ENCODE measurements around the gene C5.
A peak's percentile ranks its signal among the peaks of the same experiment; 100 is the strongest.

The C5 gene

GRCh38 chr9:120940573-120940972 lies 109.5 kb downstream of the C5 start:
- no peak for DNase-seq (ENCODE audit: low read depth)

- DNase-seq (ENCODE audit: low read depth), result no peak
Observed at GRCh38 chr9:120938851-120939250, 111.2 kb downstream of the C5 start.

DNA sequence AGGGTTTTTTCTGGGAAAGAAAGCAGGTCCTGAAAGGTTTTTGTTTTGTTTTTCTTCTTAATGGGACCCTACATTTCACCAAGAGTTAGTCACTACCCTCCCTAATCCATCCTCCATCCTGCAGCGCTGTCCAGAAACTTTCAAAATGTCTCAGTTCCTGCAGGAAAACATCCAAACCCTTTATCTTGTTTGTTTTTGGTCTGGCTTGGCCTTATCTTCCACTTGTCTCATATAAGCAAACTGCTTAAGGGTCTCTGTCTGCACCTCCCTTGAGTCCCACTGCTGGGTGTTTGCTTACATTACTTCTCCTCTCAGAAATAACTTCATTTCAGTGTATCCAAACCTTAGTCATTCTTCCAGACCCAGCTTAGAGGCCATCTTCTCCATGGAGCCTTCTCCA lies 112.5 kb downstream of the C5 start:
- DNase-seq (ENCODE audit: low read depth), result peak; percentile 52

DNA sequence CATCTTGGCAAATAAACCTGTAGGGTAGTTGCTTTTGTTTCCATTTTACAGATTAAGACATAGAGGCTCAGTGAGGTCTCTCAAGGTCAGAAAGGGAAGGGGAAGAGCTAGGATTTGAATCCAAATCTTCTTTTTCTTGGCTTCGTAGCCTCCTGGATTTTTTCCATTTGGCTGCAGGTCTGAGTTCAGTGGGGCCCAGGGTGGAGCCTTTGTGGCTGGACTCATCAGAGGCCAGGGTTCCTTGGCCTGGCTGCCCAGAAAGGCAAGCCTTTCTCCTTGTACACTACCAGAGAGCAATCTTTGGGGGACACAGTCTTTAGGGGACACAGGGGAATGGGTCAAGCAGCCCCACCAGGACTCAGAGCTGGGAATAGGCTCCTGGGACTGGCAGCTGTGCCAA lies 112.9 kb downstream of the C5 start:
- DNase-seq (ENCODE audit: low read depth), result no peak

DNA sequence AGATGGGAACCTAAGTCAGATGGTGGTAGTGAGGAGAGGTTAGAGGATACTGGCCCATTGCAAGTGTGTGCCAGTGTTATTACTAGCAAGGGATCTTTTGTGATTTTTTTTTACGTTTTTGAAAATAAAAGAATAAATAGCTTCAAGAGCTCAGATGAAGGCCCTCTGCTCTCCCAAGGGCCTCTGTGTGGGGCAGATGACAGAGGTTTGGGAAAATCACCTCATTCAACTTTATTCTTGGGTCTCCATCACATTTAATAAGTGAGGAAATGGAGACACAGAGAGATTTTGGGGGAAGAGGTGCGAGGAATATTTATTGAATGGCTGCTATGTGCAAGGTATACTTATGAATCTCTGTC lies 113.3 kb downstream of the C5 start:
- DNase-seq (ENCODE audit: low read depth), result no peak

- peak; percentile 94 for DNase-seq (ENCODE audit: low read depth)
Observed at GRCh38 chr9:120936011-120936763, 113.9 kb downstream of the C5 start.

DNA sequence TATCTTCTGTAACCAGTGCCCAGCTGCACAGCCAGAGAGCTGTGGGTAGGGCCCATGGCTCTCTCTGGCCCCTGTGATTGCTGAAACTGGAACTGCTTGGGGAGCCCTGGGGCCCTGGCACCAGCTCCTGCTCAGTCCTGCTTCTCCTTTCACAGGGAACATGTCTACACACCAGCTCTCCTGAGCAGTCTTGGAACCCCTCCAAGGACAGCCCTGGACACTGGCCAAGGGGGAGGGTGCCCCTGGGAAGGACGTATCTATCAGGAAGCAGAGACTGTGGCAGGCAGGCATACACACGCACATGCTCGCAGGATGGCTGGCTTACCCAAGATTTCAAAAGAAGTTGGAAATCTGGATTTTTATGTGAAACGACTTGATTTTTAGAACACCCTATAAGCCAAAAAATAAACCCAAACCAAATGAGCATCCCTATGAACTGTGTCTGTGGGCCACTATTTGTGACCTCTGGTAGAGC lies 114.7 kb downstream of the C5 start:
- peak; percentile 92 for DNase-seq (ENCODE audit: low read depth)

DNA sequence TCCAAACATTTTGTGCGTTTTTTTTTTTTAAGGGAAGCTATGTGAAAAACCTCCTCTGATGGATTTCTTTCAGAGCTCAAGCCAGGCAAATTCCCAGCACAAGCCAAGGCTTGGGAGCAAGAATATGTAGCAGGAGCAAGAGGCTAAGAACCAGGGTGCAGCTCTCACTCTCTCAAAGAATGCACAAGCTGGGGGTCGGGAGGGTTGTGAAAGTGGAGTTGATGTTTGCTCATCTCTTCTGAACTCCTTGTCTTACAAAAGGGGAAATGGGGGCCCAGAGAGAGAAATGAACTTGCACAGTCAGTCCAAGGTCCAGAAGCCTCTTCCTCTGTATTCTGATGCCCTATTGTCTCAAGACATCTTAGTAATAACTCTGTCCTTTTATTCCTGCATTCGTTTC lies 115.8 kb downstream of the C5 start:
- DNase-seq (ENCODE audit: low read depth), result no peak

DNA sequence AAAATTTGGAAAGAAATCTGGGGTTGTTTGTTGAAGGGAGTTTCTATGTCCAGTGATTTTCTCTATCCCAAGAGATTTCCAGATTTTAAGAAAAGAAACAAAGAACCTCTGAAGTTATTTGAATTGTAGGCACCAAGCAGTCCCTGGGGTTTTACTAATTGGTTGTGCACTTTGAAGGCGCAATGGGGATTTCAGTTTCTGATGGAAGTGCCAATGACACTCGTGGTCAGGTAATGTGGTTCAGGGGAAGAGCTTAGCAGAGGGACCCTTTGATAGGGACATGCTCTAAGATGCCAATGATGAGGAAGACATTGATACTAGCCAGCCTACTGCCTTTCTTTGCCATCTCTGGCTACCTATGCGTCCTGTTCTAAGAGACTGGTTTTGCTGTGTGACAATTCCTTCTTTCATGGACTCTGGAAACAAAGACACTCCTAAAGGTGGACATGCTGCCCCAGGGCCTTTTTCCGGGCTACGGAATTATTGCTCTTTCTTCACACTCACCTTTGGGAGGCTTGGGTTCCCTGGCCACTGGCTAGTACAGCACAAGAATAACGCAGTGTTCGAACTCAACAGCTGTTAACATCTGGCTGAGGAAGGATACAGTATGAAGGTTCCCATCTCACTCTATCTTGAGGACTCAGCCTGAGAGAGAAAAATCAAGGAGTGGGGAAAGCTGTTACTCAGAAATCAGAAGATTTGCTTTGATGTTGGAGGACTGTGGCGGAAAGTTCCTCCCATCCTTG lies 116.6 kb downstream of the C5 start:
- no peak for DNase-seq (ENCODE audit: low read depth)

DNA sequence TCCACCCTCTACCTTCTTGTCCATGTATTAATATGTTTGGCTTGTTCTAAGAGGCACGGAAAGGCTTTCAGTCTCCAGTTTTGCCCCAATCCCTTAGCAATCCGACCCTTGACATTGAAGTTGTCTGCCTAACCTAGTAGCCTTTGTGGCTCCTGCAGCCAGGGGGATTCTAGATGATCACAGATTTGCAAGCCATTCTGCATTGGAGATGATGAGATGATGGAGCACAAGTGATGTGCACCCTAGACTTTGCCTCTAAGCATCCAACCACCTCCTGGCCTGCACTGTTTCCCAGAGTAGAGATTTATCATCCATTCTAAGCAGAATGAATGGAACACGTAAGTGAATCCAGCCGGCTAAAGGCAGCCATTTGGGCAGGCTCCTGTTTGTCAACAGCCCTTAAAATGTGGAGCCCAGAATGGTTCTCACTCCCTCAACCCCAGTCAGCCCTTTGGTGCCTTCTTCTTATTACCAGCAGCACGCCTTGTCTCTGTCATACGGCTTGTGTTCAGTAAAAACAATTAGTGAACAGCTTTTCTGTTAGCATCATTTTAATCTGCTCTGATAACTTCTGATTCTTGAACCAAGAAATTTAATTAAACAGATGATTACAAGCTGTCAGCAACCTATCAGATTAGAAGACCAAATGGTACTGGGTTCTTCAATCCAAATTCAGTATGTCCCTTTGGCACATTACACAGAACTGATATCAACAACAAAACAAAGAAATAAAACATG lies 117.8 kb downstream of the C5 start:
- no peak for DNase-seq (ENCODE audit: low read depth)

GRCh38 chr9:120931231-120932085 lies 118.6 kb downstream of the C5 start:
- DNase-seq (ENCODE audit: low read depth), result peak; percentile 76

DNA sequence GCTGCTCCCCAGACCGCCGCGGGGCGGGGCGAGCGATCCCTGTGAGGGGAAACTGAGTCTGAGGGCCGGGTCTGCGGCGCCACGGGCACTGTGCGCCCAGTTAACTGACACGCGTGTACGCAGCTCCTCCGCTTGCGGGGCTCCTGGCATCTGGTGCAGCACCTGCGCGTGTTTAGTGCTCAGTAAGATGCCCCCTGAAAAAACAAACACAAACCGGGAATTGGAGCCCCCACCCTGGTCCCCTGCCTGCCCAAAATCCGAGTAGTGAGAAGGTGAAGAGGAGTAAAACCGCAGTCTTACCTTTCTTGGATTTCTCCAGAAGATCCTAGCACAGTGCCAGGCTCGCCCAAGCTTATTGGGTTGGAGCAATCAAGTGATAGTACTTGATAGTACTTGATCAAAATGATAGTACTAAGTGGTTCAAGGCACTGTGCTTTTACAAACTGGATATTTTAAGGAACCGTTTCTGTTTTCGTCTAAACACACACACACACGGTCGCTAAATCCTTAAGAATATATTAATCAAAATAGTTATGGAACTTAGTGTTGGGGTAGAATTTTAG lies 120.8 kb downstream of the C5 start:
- no peak for DNase-seq (ENCODE audit: low read depth)

- DNase-seq (ENCODE audit: low read depth), result peak; percentile 47
Observed at GRCh38 chr9:120928483-120929228, 121.4 kb downstream of the C5 start.

- DNase-seq (ENCODE audit: low read depth), result no peak
Observed at GRCh38 chr9:120928015-120928482, 122.0 kb downstream of the C5 start.

DNA sequence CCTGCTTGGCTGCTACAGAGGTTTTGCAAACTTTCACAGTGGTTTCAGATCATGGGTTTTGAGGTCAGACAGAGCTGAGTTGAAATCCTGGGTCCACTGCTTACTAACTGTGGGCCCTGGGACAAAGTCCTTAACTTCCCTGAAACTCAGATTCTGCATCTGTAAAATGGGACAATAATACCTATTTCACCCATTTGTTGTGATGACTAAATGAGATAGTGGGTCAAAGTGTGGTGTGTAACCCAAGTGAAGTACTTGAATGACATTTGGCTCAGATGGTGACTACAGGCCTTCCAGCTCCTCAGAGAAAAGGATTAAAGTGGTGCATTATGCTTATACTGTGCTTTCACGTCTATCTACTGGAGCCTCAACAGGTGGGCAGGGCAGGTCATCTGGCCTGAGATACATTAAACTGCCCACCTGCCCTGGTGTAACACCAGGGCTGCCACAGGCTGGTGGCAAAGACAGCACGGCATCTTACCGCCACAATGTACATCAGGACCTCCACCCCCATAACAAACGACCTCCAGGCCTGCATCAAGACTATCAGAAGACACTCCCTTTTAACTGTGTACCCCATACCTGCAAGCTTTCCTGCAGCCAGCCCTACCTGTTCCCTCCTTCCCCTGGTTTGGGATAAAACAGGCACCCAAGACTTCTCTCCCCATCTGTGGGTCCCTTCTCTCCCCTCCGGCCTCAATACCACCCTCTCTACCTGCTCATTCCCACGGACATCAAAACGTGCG lies 122.6 kb downstream of the C5 start:
- DNase-seq (ENCODE audit: low read depth), result no peak

- DNase-seq (ENCODE audit: low read depth), result no peak
Observed at GRCh38 chr9:120926397-120926928, 123.6 kb downstream of the C5 start, which contains the start of gene TRAF1. Gene TRAF1, minus strand, starts transcription at chr9:120926796. Its CDS starts 721 bp downstream, at chr9:120926075.

DNA sequence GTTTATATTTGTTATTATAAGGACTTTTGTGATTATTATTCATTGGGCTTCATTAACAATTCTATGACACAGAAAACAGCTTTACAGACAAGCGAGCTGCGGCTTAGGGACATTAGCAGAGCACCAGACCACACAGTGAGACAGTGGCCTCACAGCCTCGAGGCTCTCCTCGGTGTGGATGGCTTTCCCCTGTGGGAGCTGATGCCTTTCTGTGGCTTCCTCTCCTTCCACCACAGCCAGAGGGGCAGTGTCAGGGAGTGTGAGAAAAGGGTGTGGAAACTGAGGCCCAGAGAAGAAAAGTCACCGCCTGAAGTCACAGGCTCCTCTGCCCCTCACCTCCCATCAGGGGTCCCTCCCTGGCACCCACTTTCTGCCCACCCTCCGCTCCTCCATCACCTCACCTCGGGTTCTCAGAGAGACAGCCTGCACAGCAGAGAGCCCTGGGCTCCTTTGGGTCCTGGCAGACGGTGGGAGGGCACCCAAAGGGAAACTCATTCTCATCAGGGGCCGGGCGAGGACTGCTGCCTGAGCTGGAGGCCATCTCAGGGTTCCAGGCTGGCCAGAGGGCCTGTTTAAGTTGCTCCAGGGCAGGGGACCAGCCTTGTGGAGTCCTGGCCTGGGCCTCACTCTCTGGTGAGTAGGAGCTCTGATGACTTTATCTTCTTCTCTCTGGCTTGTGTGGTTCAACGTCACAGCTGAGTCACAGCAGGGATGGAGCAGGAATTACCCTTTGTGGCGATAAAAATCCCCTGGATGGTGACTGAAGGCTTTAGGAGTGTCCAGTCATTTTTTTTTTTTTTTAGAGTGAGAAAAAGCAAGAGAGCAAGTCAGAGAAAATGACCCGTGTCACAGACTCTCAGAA lies 124.3 kb downstream of the C5 start:
- DNase-seq (ENCODE audit: low read depth), result peak; percentile 92

DNA sequence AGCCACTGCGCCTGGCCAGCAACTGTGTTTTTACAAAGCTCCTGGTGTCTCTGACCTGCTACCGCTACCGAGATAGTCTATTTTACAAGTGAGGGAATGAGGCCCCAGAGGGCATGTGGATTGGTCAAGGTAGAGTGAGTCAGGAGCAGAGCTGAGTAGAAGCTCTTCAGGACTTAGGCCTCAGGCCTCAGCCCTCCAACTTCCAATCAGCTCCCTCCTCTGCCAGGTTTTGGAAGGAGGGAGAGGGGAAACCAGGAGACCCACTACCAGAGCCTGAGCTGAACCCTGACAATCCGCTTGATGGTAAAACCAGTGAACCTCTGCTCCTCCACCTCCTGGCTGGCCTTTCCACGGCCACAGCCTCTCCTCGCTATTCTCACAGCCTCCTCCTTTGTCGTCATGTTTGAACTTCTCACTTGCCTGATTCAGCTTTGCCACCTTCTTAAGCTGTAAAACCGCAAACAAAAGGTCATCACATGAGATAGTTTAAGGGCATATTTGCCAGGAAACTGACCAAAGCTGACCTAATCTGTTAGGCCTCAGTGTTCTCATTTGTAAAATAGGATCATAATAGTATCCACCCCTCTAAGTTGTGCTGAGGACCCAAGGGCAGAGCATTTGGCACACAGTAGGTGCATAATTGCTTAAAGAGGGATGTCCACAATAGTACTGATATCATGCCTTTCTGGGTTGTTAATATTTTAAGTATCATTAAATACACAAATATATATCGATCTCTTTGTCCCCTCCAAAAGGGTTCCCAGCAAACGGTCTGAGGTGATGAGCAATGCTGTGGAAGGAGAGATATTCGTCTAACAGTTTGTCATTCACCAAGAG lies 125.2 kb downstream of the C5 start:
- no peak for DNase-seq (ENCODE audit: low read depth)
